Measurements from ENCODE around the gene CCNYL1.

The CCNYL1 gene

DNA sequence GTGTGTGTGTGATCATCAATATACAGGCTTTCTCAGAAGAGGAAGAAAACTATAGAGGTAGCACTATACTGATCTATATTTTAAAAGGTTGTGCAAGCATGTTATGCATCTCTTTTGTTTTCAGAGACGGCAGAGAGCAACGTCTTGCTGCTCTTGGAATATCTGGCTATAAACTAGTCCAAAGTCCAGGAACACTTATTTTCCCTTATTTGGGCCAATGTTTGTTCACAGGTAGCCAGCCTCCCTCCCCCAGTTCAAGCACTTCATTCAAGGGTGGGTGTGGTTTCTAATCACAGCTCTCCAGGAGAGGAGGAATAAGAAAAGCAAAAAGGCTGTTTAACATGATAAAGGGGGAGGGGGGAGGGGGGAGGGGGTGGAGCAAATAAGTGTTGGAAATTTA lies 54.1 kb downstream of the CCNYL1 start:
- H3K4me3 ChIP-seq (ENCODE audit: insufficient read depth, low read depth, low read length): no peak overlapping the region
- H3K9me3 ChIP-seq (ENCODE audit: control insufficient read depth, low read length): no peaks in the 10 kb centered on the region
- H3K4me1 ChIP-seq (ENCODE audit: control insufficient read depth, insufficient read depth, low read length): peaks cover 45% of the 10 kb centered on the region
- H3K36me3 ChIP-seq (ENCODE audit: control insufficient read depth, insufficient read depth, low read length): no peaks in the 10 kb centered on the region
- H3K27ac ChIP-seq (ENCODE audit: insufficient read depth, low read depth, low read length, poor library complexity, severe bottlenecking): no peak overlapping the region
- H3K27me3 ChIP-seq (ENCODE audit: control insufficient read depth, insufficient read depth, low read length, poor library complexity, severe bottlenecking): peaks cover 39% of the 10 kb centered on the region
- 5 to 7% methylated on average over 2 of the region's 2 CpGs for WGBS, 2 experiments

DNA sequence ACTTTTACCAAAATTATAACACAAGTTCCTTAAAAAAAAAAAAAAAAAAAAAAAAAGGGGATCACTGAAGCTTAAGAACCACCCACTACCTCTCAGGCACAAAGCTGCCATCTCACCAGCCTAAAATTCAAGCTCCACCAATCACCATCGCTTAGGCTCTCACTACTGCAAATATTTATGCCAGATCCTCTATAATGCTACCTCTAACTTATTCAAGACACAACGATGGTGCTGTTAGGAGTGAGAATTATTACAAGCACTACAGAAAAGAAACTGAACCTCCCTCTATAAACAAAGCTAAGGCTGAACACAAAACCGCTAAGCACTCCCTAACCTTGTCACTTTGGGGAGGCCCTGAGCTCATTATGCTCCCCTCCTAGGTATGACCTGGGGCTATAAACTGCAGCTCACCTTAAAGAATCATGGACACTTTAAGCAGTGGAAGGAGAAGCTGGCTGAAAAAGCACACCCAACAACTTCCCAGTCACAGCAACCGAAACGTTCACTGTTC lies 54.7 kb downstream of the CCNYL1 start:
- 16 to 21% methylated on average over 4 to 5 of the region's 5 CpGs for WGBS, 2 experiments
- H3K27me3 ChIP-seq (ENCODE audit: control insufficient read depth, insufficient read depth, low read length, poor library complexity, severe bottlenecking): peaks cover 45% of the 10 kb centered on the region
- peaks cover 48% of the 10 kb centered on the region for H3K4me1 ChIP-seq (ENCODE audit: control insufficient read depth, insufficient read depth, low read length)

GRCh38 chr2:207766697-207767460 lies 55.4 kb downstream of the CCNYL1 start:
- 63 to 64% methylated on average over 65 of the region's 65 CpGs for WGBS, 2 experiments
- no peaks in the 10 kb centered on the region for H3K36me3 ChIP-seq (ENCODE audit: control insufficient read depth, insufficient read depth, low read length)
- H3K4me3 ChIP-seq (ENCODE audit: insufficient read depth, low read depth, low read length): peak overlapping the region; percentile 11
- H3K4me1 ChIP-seq (ENCODE audit: control insufficient read depth, insufficient read depth, low read length): peaks cover 47% of the 10 kb centered on the region
- no peaks in the 10 kb centered on the region for H3K9me3 ChIP-seq (ENCODE audit: control insufficient read depth, low read length)
- no peak overlapping the region for H3K27ac ChIP-seq (ENCODE audit: insufficient read depth, low read depth, low read length, poor library complexity, severe bottlenecking)
- H3K27me3 ChIP-seq (ENCODE audit: control insufficient read depth, insufficient read depth, low read length, poor library complexity, severe bottlenecking): peaks cover 53% of the 10 kb centered on the region

More for the DNA sequence above, 54.7 kb downstream of the CCNYL1 start:
- H3K9me3 ChIP-seq (ENCODE audit: control insufficient read depth, low read length): no peaks in the 10 kb centered on the region
- H3K36me3 ChIP-seq (ENCODE audit: control insufficient read depth, insufficient read depth, low read length): no peaks in the 10 kb centered on the region
- H3K4me3 ChIP-seq (ENCODE audit: insufficient read depth, low read depth, low read length): no peak overlapping the region
- H3K27ac ChIP-seq (ENCODE audit: insufficient read depth, low read depth, low read length, poor library complexity, severe bottlenecking): no peak overlapping the region

DNA sequence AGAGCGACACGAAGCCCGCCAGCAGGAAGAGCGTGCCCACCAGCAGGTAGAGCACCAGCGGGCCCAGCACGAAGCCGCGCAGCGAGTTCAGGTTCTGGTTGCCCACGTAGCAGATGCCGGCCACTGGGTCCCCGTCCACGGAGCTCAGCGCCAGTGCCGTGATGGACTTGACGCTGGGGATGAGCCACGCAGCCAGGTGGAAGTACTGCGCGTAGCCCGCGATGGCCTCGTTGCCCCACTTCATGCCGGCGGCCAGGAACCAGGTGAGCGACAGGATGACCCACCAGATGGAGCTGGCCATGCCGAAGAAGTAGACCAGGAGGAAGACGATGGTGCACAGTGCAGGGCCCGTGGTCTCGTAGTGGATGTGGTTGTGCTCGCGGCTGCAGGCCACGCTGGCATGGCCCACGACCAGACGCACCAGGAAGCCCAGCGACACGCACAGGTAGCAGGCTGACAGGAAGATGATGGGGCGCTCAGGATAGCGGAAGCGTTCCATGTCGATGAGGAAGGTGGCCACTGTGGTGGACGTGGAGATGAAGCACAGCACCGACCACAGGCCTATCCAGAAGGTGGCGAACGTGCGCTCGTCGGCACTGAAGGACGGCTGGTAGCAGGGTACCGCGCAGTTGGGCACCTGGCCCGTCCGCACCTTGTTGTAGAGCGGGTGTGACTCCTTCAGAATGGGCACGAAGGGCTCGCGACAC lies 56.2 kb downstream of the CCNYL1 start:
- no peaks in the 10 kb centered on the region for H3K36me3 ChIP-seq (ENCODE audit: control insufficient read depth, insufficient read depth, low read length)
- peaks cover 43% of the 10 kb centered on the region for H3K4me1 ChIP-seq (ENCODE audit: control insufficient read depth, insufficient read depth, low read length)
- peak overlapping the region; percentile 69 for H3K4me3 ChIP-seq (ENCODE audit: insufficient read depth, low read depth, low read length)
- WGBS, 2 experiments: 73 to 77% methylated on average over 56 of the region's 56 CpGs
- H3K27ac ChIP-seq (ENCODE audit: insufficient read depth, low read depth, low read length, poor library complexity, severe bottlenecking): no peak overlapping the region
- peaks cover 55% of the 10 kb centered on the region for H3K27me3 ChIP-seq (ENCODE audit: control insufficient read depth, insufficient read depth, low read length, poor library complexity, severe bottlenecking)
- no peaks in the 10 kb centered on the region for H3K9me3 ChIP-seq (ENCODE audit: control insufficient read depth, low read length)

- Histone ChIP-seq H3K9me3 (ENCODE audit: control insufficient read depth, low read length) (no peaks in the 10 kb centered on the region), H3K27me3 (ENCODE audit: control insufficient read depth, insufficient read depth, low read length, poor library complexity, severe bottlenecking) (peaks cover 55% of the 10 kb centered on the region), H3K36me3 (ENCODE audit: control insufficient read depth, insufficient read depth, low read length) (no peaks in the 10 kb centered on the region), H3K4me1 (ENCODE audit: control insufficient read depth, insufficient read depth, low read length) (peaks cover 37% of the 10 kb centered on the region), H3K27ac (ENCODE audit: insufficient read depth, low read depth, low read length, poor library complexity, severe bottlenecking) (no peak overlapping the region), H3K4me3 (ENCODE audit: insufficient read depth, low read depth, low read length) (peak overlapping the region; percentile 69)
- 4 to 5% methylated on average over 73 of the region's 73 CpGs for WGBS, 2 experiments
Measured at GRCh38 chr2:207768168-207768865, 56.9 kb downstream of the CCNYL1 start.

DNA sequence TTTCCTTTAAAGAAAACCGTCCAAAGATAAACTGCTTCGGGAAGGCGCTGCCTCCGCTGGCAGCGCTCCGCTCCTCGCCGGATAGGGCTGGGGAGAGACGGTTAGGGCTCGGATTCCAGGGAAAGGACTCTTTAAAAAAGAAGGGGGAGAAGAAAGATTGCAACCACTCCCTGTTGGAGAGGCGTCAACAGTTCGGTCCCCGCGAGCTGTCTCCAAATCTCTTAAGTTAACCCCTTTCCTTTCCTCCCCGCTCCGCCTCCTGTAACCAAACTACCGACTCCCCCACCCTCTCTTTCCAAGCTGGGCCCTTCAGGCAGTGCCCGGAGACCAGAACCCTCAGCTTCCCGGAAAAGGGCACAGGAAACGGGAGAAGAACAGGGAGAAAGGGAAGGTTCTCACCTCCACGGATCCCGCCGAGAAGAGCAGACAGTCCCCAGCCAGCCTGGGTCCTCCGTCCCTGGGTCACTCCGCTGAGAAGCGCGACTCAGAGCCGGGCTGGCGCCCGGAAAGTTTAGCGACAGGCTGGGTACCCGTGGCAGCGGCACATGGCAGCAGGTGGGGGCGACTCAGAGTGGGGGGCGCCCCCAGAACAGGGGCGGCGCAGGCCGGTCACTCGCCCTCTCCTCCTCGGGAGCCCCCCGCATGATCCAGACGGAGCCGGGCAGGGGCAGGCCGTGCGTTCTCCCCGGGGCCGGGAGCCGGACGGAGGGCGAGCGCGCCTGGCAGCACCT lies 57.6 kb downstream of the CCNYL1 start:
- Histone ChIP-seq H3K27ac (ENCODE audit: insufficient read depth, low read depth, low read length, poor library complexity, severe bottlenecking) (no peak overlapping the region), H3K9me3 (ENCODE audit: control insufficient read depth, low read length) (no peaks in the 10 kb centered on the region), H3K36me3 (ENCODE audit: control insufficient read depth, insufficient read depth, low read length) (no peaks in the 10 kb centered on the region), H3K4me1 (ENCODE audit: control insufficient read depth, insufficient read depth, low read length) (peaks cover 30% of the 10 kb centered on the region), H3K27me3 (ENCODE audit: control insufficient read depth, insufficient read depth, low read length, poor library complexity, severe bottlenecking) (peaks cover 55% of the 10 kb centered on the region), H3K4me3 (ENCODE audit: insufficient read depth, low read depth, low read length) (peak overlapping the region; percentile 69)
- WGBS, 2 experiments: 0 to 1% methylated on average over 52 of the region's 52 CpGs

DNA sequence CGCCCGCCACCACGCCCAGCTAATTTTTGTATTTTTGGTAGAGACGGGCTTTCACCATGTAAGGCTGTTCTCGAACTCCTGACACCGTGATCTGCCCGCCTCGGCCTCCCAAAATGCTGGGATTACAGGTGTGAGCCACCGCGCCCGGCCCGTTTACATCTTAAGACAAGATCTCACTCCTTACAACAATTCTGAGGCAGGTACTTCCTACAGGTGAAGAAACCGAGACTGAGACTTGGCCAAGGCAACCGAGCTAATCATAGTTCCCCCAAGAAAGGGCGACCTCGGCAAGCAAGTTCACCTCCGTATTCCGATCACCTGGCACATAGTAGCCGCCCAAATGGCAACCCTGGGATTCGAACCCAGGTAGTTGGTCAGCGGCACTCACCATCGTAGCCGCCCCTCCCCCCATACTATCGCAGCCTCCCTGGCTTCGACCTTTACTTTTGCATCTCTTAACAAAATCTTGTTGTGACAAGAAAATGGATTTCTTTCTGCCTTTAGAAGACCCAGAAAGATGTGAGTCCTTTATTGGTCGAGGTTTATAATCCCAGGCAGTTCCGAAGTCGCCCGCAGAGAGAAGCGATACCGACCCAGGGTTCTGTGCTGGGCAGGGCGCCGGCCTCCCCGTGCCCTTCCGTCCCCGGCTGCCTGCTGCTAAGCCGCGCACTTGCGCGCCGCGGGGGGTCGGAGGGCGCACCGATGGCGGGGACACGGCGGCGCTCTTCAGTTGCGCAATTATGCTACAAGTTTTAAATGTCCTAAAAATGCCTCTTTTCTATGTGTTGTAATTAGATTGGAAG lies 59.4 kb downstream of the CCNYL1 start:
- Histone ChIP-seq H3K27me3 (ENCODE audit: control insufficient read depth, insufficient read depth, low read length, poor library complexity, severe bottlenecking) (peaks cover 55% of the 10 kb centered on the region), H3K4me1 (ENCODE audit: control insufficient read depth, insufficient read depth, low read length) (peaks cover 12% of the 10 kb centered on the region), H3K4me3 (ENCODE audit: insufficient read depth, low read depth, low read length) (peak overlapping the region; percentile 69), H3K36me3 (ENCODE audit: control insufficient read depth, insufficient read depth, low read length) (no peaks in the 10 kb centered on the region), H3K9me3 (ENCODE audit: control insufficient read depth, low read length) (no peaks in the 10 kb centered on the region), H3K27ac (ENCODE audit: insufficient read depth, low read depth, low read length, poor library complexity, severe bottlenecking) (no peak overlapping the region)
- WGBS, 2 experiments: 20 to 21% methylated on average over 50 of the region's 50 CpGs

GRCh38 chr2:207771421-207771820 lies 60.0 kb downstream of the CCNYL1 start:
- Histone ChIP-seq H3K9me3 (ENCODE audit: control insufficient read depth, low read length) (no peaks in the 10 kb centered on the region), H3K4me3 (ENCODE audit: insufficient read depth, low read depth, low read length) (no peak overlapping the region), H3K27ac (ENCODE audit: insufficient read depth, low read depth, low read length, poor library complexity, severe bottlenecking) (no peak overlapping the region), H3K27me3 (ENCODE audit: control insufficient read depth, insufficient read depth, low read length, poor library complexity, severe bottlenecking) (peaks cover 51% of the 10 kb centered on the region), H3K36me3 (ENCODE audit: control insufficient read depth, insufficient read depth, low read length) (no peaks in the 10 kb centered on the region), H3K4me1 (ENCODE audit: control insufficient read depth, insufficient read depth, low read length) (peaks cover 9% of the 10 kb centered on the region)
- WGBS, 2 experiments: 86 to 90% methylated on average over 13 to 14 of the region's 14 CpGs
